ENCODE data around the gene FBXW11.
"Not testable (repeated sequence)": the region's sequence is repeated elsewhere in the genome, so short reads cannot be mapped to it uniquely, and the experiment has no call there.

Gene FBXW11

GRCh38 chr5:171906703-171907590, 99.5 kb downstream of the FBXW11 start:
- no peak for DNase-seq

GRCh38 chr5:171906066-171906570, 100.3 kb downstream of the FBXW11 start:
- DNase-seq, result no peak

GRCh38 chr5:171904886-171905285, 101.6 kb downstream of the FBXW11 start:
- no peak for DNase-seq

GRCh38 chr5:171901764-171902163, 104.7 kb downstream of the FBXW11 start:
- no peak for DNase-seq

GRCh38 chr5:171899792-171900191, 106.6 kb downstream of the FBXW11 start:
- DNase-seq, result no peak

GRCh38 chr5:171898879-171899278, 107.6 kb downstream of the FBXW11 start:
- no peak for DNase-seq

GRCh38 chr5:171898386-171898785, 108.1 kb downstream of the FBXW11 start:
- no peak for DNase-seq

- DNase-seq, result no peak
These were observed 109.2 kb downstream of the FBXW11 start for GRCh38 chr5:171897231-171897630.

- DNase-seq, result no peak
These were observed 111.4 kb downstream of the FBXW11 start for GRCh38 chr5:171895081-171895480.

- no peak for DNase-seq
These were observed 113.0 kb downstream of the FBXW11 start for GRCh38 chr5:171893290-171893886.

GRCh38 chr5:171891595-171891994, 114.8 kb downstream of the FBXW11 start:
- DNase-seq, result no peak

GRCh38 chr5:171891150-171891549, 115.3 kb downstream of the FBXW11 start:
- DNase-seq, result no peak

GRCh38 chr5:171888051-171888481, 118.4 kb downstream of the FBXW11 start:
- no peak for DNase-seq

GRCh38 chr5:171886037-171886436, 120.4 kb downstream of the FBXW11 start:
- DNase-seq, result not testable (repeated sequence)

- DNase-seq, result no peak
These were observed 124.3 kb downstream of the FBXW11 start for GRCh38 chr5:171882118-171882517.

GRCh38 chr5:171874234-171874633, 132.2 kb downstream of the FBXW11 start:
- no peak for DNase-seq

- DNase-seq, result no peak
These were observed 133.8 kb downstream of the FBXW11 start for GRCh38 chr5:171872666-171873065.

- no peak for DNase-seq
These were observed 134.7 kb downstream of the FBXW11 start for GRCh38 chr5:171871711-171872110.

GRCh38 chr5:171869956-171870355, 136.5 kb downstream of the FBXW11 start:
- no peak for DNase-seq

- no peak for DNase-seq
These were observed 138.2 kb downstream of the FBXW11 start for GRCh38 chr5:171868236-171868635.

GRCh38 chr5:171867786-171868185, 138.7 kb downstream of the FBXW11 start:
- no peak for DNase-seq

- no peak for DNase-seq
These were observed 141.0 kb downstream of the FBXW11 start for GRCh38 chr5:171865471-171865870.

GRCh38 chr5:171863935-171864334, 142.5 kb downstream of the FBXW11 start:
- no peak for DNase-seq

- no peak for DNase-seq
These were observed 143.8 kb downstream of the FBXW11 start for GRCh38 chr5:171862624-171863023.
